Activated CD4-positive, alpha-beta T cell treated with anti-CD3 and anti-CD28 coated beads, Interleukin-2, amount 50 U/mL, for 1 hour (primary cell): ENCODE measurements around the gene DOCK2.
"Not testable (repeated sequence)": the region's sequence is repeated elsewhere in the genome, so short reads cannot be mapped to it uniquely, and the experiment has no call there.

Source experiments
- DNase-seq: peaks from one replicate; pipeline ENCODE4 v3.0.0-alpha.2; 2020

Gene DOCK2

GRCh38 chr5:169723103-169723831 is 86.2 kb downstream of the DOCK2 start:
- DNase-seq: no peak

DNA sequence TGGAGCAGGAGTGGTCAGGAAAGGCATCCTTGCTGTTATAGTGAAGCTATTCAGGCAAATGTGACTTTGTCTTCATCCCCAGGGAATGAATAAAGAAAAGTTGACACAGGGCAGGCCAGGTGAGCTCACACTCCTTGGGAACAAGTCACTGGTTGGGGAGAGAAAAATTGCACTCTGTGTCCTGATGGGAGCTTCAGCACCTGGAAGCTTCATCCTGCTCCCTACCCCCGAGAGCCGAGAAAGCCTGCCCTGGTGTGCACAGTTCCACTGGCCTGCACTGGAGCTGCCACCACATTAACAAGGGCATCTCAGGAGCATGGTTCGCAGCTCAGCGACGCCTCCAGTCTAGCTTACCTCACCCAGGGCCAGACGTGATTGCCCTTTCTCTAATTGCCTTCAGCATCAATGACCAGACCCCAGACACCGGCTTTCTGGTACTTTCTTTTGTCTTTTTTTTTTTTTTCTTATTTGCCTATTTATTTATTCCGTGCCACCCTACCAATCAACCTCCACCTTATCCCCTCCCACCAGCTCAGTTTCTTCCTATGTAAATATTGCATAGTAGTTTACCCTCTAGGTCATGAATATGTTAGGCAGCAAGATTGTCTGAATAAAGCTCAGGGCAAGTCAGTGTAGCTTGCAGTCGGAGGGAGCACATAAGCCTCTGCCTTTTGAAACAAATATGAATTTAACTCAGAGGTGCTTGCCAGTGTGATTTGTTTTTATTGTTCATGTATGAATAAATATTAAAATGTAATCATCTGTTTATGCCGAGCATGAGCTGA is 87.4 kb downstream of the DOCK2 start:
- DNase-seq: no peak

- not testable (repeated sequence) for DNase-seq
These were observed 88.6 kb downstream of the DOCK2 start for GRCh38 chr5:169725665-169726064.

- no peak for DNase-seq
These were observed 91.3 kb downstream of the DOCK2 start for GRCh38 chr5:169728418-169728817.

GRCh38 chr5:169731221-169731620 is 94.1 kb downstream of the DOCK2 start:
- DNase-seq: no peak

GRCh38 chr5:169732841-169733240 is 95.8 kb downstream of the DOCK2 start:
- DNase-seq: no peak

DNA sequence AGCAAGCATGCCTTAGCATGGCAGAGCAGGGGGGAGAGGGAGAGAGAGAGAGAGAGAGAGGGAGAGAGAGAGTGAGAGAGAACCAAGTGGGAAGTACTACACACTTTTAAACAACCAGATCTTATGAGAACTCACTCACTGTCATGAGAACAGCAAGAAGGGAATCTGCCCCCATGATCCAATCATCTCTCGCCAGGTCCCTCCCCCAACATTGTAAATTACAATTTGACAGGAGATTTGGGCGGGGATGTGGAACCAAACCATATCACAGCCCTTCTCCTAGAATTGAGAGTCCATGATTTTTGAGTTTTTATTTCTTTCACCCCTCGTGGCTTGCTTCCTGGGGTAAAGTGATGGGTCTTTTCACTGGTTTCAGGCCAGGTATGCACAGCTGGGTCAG is 98.8 kb downstream of the DOCK2 start:
- no peak for DNase-seq

DNA sequence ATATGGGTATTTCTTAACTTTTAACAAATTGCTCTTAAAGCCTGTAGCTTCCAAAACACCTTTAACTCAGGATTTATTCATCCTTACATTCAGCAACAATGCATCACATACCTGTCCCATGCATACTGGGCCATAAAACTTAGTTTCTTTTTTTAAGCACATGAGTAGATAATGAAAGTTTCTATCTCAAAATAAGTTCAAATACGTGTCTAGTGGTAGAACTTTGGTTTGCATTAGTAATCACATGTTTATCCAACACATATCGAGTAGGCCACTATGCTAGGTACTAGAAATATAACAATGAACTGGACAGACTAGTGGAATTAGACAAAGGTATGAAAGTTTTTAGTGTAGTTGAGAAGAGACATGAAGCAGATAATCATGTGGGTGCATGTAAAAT is 99.6 kb downstream of the DOCK2 start:
- DNase-seq: no peak

DNA sequence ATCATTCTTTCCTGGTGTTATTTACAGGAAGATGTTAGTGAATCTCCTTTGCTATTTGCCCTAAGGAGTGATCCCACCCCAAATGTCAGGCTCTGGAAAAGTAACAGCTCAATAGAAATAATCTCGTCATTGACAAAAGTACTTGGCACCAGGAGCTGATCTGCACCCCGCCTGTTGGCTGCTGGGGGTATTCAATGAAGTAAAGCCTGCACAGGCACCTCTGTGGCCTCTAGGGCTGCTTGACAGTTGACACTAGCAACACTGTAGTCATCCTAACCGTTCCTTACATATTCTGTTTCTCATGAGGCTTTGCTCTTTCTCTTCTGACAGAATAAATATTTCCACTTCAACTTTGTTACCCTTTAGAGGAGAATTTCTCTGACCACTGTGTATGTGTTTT is 103.4 kb downstream of the DOCK2 start:
- DNase-seq: no peak

DNA sequence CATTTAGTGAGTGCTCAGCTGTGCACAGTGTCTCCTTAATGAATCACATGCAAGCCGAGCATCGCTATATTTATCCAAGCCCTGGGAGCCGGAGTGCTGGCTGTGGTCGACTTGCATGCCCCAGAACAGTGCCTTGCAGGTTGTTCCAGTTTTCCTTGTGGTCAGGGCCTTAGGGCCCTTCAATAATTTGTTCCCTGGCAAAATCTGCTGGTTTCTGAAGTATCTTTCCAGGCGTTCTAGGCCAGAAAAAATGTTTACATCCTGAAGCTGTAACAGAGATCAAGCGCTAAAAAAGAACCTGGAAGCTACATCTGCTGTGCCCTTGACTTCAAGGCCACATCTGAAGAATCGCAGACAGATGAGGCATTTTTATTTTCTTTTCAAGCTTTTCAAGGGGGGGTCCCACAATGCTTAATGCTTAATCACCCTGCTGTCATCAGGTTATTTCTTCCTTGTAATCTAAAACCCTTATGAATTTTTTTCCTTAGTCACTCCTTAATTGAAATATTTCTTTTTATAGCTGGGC is 105.8 kb downstream of the DOCK2 start:
- no peak for DNase-seq

DNA sequence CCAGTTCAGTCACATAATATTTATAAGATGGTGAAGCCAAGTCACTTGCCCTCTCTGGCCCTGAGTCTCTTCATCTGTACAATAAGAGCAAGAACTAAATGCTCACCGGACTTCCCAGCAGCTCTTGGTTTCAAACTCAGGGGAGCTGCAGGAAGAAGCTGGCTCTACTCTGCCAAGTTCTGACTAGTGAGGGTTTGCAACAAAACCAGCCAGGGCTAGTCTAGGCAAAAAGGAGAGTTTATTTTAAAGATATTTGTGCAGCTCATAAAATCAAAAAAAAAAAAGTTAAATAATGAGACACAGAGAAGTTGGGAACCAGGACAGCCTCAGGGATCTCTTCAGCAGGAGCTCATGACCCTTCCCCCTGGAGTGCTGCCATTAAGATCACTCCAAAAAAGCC is 107.3 kb downstream of the DOCK2 start:
- DNase-seq: no peak

DNA sequence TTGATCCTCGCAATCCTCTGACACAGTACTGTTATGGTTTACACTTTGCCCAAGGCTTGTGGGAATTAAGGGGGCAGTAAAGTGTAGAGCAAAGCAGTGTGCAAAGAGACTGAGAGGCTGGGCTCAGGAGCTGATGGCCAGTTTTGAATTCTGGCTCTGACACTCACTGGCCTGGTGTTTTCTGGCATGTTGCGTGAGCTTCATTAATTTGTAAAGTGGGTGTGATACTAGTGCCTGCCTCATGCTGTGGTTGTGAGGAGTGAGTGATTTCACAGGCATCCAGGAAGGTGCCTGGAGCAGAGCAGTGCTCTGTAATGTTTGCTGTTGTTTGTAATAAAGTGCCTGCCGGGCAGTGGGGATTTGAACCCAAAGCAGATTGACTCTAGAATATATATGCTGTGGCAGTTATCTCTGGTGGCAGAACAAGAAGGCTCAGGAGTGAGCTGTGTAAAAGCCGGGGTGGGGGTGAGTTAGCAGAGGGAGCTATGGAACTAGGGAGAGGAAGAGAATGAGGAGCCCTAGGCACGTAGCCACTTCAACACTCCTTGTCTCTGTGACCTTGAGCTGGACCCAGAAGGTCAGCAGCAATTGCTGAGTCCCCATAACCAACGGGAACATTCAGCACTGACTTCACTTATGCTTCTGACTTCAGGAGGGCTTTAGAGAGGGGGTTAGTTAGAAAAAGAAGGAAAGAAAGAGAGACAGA is 108.5 kb downstream of the DOCK2 start:
- DNase-seq: no peak

- DNase-seq: no peak
These were observed 109.1 kb downstream of the DOCK2 start for GRCh38 chr5:169746147-169746694.

DNA sequence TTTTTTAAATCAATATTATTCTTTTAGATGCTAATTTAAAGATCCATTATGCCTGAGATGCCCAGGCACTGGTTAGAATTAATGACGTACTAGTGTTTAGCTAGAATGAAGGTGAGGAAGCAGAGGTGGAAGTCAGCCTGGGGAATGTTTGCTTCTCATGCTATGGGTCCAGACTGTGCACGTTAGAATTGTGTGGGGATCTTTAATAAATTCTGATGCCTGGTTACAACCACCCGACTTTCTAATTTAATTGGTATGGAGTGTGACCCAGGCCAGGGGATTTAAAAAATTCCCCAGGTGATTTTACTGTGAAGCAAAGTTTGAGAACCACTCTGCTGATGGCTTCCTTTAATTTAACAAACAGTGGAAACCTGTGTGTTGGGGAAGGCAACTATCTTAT is 111.1 kb downstream of the DOCK2 start:
- no peak for DNase-seq

GRCh38 chr5:169749295-169749694 is 112.2 kb downstream of the DOCK2 start:
- no peak for DNase-seq

- no peak for DNase-seq
These were observed 114.4 kb downstream of the DOCK2 start for GRCh38 chr5:169751490-169751889.

- DNase-seq: not testable (repeated sequence)
These were observed 115.5 kb downstream of the DOCK2 start for GRCh38 chr5:169752566-169752965.

DNA sequence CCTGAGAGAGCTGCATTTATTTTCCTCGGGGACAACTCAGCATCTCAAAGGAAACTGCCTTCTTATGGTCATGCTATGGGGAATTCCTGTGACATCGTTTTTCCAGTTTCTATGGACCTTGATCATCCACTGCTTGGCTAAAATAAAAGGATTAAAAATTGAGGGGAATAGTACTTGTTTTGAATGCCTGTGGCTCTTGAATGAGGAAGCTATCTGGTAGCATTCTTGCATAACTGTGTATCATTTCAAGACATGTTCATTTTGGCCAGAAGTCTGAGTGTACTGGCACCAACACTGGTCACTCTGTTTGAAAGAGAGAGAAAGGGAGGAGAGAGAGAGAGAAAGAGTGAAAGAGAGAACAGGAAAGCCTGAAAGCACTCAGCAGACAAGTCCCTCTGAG is 116.7 kb downstream of the DOCK2 start:
- DNase-seq: no peak

GRCh38 chr5:169754737-169755136 is 117.7 kb downstream of the DOCK2 start:
- DNase-seq: no peak

- no peak for DNase-seq
These were observed 119.1 kb downstream of the DOCK2 start for GRCh38 chr5:169756071-169756765.

- no peak for DNase-seq
These were observed 119.9 kb downstream of the DOCK2 start for GRCh38 chr5:169757016-169757415.

- DNase-seq: no peak
These were observed 121.8 kb downstream of the DOCK2 start for GRCh38 chr5:169758886-169759285.

GRCh38 chr5:169760229-169760628 is 123.2 kb downstream of the DOCK2 start:
- no peak for DNase-seq
